DOHH2 (cell line): Measurements from ENCODE around the gene CERCAM.

Experiments
- EZH2phosphoT487 ChIP-seq: fragments of 200-600 bp; sonication (generic); IDR thresholded peaks from 2 replicates; pipeline ENCODE4 v1.6.1; 2017; ENCODE audit warnings: borderline replicate concordance, mild to moderate bottlenecking, antibody characterized with exemption, low read length, moderate library complexity, mixed read lengths
- TF ChIP-seq, protein P1 (sequence below): fragments of 200-600 bp; sonication (generic); IDR thresholded peaks from one replicate; pipeline ENCODE4 v1.5.1; 2014; ENCODE audit warnings: antibody characterized with exemption, mild to moderate bottlenecking, low read depth, low read length; ENCODE audit not compliant: poor library complexity, severe bottlenecking

DNA sequence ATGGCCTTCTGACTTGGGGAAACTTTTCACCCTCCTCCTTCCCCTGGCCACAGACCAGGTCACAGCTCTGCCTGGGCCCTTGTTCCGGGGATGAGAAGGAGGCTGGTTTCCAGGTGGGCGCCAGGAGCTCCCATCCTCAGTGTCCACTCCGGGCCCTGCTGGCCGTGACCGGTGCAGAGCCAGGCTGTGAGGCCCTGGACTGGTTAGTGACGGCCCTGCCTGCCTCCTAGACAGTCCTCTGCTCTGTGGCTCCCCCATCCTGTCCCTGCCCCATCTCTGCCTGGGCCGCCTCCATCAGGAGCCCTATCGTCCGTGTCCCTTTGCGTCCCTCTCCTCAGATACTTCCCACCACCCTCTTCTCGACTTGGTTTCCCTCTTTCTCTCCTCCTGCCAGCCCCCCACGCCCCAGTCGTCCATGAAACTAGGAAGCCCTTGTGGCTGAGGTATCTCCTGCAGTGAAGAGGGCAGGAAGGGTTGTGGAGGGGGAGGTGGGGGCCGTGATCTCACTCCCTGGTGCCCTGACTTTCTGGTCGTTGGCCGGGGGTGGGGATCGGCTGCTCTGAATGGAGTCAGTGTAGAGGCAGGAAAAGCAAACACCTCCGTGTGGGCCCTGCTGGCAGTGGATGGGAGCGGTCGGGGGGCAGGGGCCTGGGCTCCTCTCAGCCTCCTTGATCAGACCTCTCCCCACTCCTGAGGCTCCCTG lies 15.4 kb upstream of the CERCAM start:
- TF ChIP-seq, protein P1, sequence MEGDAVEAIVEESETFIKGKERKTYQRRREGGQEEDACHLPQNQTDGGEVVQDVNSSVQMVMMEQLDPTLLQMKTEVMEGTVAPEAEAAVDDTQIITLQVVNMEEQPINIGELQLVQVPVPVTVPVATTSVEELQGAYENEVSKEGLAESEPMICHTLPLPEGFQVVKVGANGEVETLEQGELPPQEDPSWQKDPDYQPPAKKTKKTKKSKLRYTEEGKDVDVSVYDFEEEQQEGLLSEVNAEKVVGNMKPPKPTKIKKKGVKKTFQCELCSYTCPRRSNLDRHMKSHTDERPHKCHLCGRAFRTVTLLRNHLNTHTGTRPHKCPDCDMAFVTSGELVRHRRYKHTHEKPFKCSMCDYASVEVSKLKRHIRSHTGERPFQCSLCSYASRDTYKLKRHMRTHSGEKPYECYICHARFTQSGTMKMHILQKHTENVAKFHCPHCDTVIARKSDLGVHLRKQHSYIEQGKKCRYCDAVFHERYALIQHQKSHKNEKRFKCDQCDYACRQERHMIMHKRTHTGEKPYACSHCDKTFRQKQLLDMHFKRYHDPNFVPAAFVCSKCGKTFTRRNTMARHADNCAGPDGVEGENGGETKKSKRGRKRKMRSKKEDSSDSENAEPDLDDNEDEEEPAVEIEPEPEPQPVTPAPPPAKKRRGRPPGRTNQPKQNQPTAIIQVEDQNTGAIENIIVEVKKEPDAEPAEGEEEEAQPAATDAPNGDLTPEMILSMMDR = no peak
- TF ChIP-seq EZH2phosphoT487 = no peak
